SK-N-SH treated with all-trans-retinoic acid at 6 μM for 48 hours (cell line): ENCODE results near the gene ADAMTS13.

Source experiments
- BACH2 ChIP-seq: fragments of 250-450 bp; sonication (Bioruptor Pico); IDR thresholded peaks from 2 replicates; pipeline ENCODE4 v1.9.0; 2021; ENCODE audit warnings: mild to moderate bottlenecking, borderline replicate concordance
- CREB5 ChIP-seq: fragments of 250-450 bp; sonication (Bioruptor Pico); IDR thresholded peaks from 2 replicates; pipeline ENCODE4 v1.5.1; 2020; ENCODE audit warnings: low read depth, mild to moderate bottlenecking, moderate library complexity
- CSDC2 ChIP-seq: fragments of 250-450 bp; sonication (Bioruptor Pico); IDR thresholded peaks from 2 replicates; pipeline ENCODE4 v1.5.0; 2020; ENCODE audit warnings: mild to moderate bottlenecking, moderate library complexity
- OSR1 ChIP-seq: fragments of 250-450 bp; sonication (Bioruptor Pico); IDR thresholded peaks from 2 replicates; pipeline ENCODE4 v1.8.0; 2022; ENCODE audit warnings: moderate library complexity, mild to moderate bottlenecking, inconsistent platforms
- PATZ1 ChIP-seq: fragments of 250-450 bp; sonication (Bioruptor Pico); IDR thresholded peaks from 2 replicates; pipeline ENCODE4 v1.8.0; 2020; ENCODE audit warnings: mild to moderate bottlenecking, moderate library complexity, borderline replicate concordance
- SNAI2 ChIP-seq: fragments of 250-450 bp; sonication (Bioruptor Pico); IDR thresholded peaks from 2 replicates; pipeline ENCODE4 v1.5.0; 2020; ENCODE audit warnings: mild to moderate bottlenecking, moderate library complexity
- TCF4 ChIP-seq: fragments of 250-450 bp; sonication (Bioruptor Pico); IDR thresholded peaks from 2 replicates; pipeline ENCODE4 v1.8.0; 2021; ENCODE audit warnings: mild to moderate bottlenecking, moderate library complexity, borderline replicate concordance
- ZFP3 ChIP-seq: fragments of 250-450 bp; sonication (Bioruptor Pico); IDR thresholded peaks from 2 replicates; pipeline ENCODE4 v1.5.0; 2020; ENCODE audit warnings: mild to moderate bottlenecking, moderate library complexity
- ZFP30 ChIP-seq: fragments of 450-650 bp; formaldehyde crosslinking; IDR thresholded peaks from 2 replicates; pipeline ENCODE4 v1.5.0; 2022; ENCODE audit warnings: mild to moderate bottlenecking, moderate library complexity
- ZNF70 ChIP-seq: fragments of 450-650 bp; formaldehyde crosslinking; IDR thresholded peaks from 2 replicates; pipeline ENCODE4 v1.5.0; 2020; ENCODE audit warnings: mild to moderate bottlenecking, moderate library complexity
- TF ChIP-seq, protein P1 (sequence below): fragments of 250-450 bp; sonication (Bioruptor Pico); IDR thresholded peaks from 2 replicates; pipeline ENCODE4 v1.5.0; 2020; ENCODE audit warnings: mild to moderate bottlenecking, moderate library complexity
- TF ChIP-seq, protein P2 (sequence below): fragments of 250-450 bp; sonication (Bioruptor Pico); IDR thresholded peaks from 2 replicates; pipeline ENCODE4 v1.8.0; 2021; ENCODE audit warnings: low read depth, mild to moderate bottlenecking, moderate library complexity, borderline replicate concordance

- TF ChIP-seq BACH2 (no peak), ZNF70 (no peak), TCF4 (CRISPR knock-in tag) (no peak), CSDC2 (no peak), PATZ1 (no peak), ZFP30 (no peak), SNAI2 (no peak), ZFP3 (CRISPR knock-in tag) (no peak), CREB5 (CRISPR knock-in tag) (no peak), OSR1 (CRISPR knock-in tag) (no peak)
- TF ChIP-seq, protein P1, sequence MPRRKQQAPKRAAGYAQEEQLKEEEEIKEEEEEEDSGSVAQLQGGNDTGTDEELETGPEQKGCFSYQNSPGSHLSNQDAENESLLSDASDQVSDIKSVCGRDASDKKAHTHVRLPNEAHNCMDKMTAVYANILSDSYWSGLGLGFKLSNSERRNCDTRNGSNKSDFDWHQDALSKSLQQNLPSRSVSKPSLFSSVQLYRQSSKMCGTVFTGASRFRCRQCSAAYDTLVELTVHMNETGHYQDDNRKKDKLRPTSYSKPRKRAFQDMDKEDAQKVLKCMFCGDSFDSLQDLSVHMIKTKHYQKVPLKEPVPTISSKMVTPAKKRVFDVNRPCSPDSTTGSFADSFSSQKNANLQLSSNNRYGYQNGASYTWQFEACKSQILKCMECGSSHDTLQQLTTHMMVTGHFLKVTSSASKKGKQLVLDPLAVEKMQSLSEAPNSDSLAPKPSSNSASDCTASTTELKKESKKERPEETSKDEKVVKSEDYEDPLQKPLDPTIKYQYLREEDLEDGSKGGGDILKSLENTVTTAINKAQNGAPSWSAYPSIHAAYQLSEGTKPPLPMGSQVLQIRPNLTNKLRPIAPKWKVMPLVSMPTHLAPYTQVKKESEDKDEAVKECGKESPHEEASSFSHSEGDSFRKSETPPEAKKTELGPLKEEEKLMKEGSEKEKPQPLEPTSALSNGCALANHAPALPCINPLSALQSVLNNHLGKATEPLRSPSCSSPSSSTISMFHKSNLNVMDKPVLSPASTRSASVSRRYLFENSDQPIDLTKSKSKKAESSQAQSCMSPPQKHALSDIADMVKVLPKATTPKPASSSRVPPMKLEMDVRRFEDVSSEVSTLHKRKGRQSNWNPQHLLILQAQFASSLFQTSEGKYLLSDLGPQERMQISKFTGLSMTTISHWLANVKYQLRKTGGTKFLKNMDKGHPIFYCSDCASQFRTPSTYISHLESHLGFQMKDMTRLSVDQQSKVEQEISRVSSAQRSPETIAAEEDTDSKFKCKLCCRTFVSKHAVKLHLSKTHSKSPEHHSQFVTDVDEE (CRISPR knock-in tag) = no peak
- TF ChIP-seq, protein P2, sequence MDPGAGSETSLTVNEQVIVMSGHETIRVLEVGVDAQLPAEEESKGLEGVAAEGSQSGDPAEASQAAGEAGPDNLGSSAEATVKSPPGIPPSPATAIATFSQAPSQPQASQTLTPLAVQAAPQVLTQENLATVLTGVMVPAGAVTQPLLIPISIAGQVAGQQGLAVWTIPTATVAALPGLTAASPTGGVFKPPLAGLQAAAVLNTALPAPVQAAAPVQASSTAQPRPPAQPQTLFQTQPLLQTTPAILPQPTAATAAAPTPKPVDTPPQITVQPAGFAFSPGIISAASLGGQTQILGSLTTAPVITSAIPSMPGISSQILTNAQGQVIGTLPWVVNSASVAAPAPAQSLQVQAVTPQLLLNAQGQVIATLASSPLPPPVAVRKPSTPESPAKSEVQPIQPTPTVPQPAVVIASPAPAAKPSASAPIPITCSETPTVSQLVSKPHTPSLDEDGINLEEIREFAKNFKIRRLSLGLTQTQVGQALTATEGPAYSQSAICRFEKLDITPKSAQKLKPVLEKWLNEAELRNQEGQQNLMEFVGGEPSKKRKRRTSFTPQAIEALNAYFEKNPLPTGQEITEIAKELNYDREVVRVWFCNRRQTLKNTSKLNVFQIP (CRISPR knock-in tag) = no peak
Observed at GRCh38 chr9:133457748-133458147, 35.6 kb downstream of the ADAMTS13 start.
